Body of pancreas (tissue), 4 donors: ENCODE data around the gene AGPAT4.

Experiments
- POLR2A ChIP-seq, 3 donors: fragments of 450-650 bp; IDR thresholded peaks; one replicate each; pipeline ENCODE4 v1.6.1; 2016; ENCODE audit warnings: antibody characterized with exemption in 3 of 3, mild to moderate bottlenecking in 2 of 3
- TF ChIP-seq, protein P1 (sequence below), 7 experiments: fragments of 450-650 bp in 4 of 7; fragments of 200-600 bp in 3 of 7; sonication (generic) in 3 of 7; IDR thresholded peaks; one replicate each; pipeline ENCODE4 v1.5.1; 2016 to 2019; ENCODE audit warnings: antibody characterized with exemption in 7 of 7

DNA sequence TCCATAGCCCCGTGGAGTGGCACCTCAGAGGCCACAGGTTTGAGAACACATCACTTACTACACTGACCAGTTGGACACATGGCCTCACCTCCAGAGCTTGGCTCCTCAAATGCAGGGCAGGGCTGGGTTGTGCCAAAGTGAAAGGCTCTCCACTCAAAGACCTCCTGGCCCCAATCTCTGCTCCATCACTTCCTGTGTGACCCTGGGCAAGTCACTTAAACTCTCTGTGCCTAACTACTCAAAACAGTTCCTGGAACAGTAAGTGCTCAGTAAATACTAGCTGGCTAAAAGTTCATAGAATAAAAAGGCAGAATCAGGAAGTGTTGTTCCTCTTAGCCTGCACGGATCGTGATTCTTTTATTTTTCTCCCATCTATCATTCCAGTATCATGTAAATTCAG is 50.2 kb downstream of the AGPAT4 start:
- TF ChIP-seq, protein P1, sequence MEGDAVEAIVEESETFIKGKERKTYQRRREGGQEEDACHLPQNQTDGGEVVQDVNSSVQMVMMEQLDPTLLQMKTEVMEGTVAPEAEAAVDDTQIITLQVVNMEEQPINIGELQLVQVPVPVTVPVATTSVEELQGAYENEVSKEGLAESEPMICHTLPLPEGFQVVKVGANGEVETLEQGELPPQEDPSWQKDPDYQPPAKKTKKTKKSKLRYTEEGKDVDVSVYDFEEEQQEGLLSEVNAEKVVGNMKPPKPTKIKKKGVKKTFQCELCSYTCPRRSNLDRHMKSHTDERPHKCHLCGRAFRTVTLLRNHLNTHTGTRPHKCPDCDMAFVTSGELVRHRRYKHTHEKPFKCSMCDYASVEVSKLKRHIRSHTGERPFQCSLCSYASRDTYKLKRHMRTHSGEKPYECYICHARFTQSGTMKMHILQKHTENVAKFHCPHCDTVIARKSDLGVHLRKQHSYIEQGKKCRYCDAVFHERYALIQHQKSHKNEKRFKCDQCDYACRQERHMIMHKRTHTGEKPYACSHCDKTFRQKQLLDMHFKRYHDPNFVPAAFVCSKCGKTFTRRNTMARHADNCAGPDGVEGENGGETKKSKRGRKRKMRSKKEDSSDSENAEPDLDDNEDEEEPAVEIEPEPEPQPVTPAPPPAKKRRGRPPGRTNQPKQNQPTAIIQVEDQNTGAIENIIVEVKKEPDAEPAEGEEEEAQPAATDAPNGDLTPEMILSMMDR (IDR thresholded peaks at IDR 0.05): no peak
- TF ChIP-seq POLR2A (IDR thresholded peaks at IDR 0.05): no peak
